BLaER1 treated with 17β-estradiol and CSF1 and Interleukin-3, amounts not matched to agents 10 nM and 100 nM (cell line): ENCODE data around the gene TFEB.

Experiments
- H3K27ac ChIP-seq, 11 experiments: shearing (Covaris generic); formaldehyde crosslinking; 2 replicates each; pipeline ENCODE4 v1.8.1; 2022
- H3K27me3 ChIP-seq, 11 experiments: shearing (Covaris generic); formaldehyde crosslinking; 2 replicates each; pipeline ENCODE4 v1.8.1; 2022
- H3K36me3 ChIP-seq, 11 experiments: shearing (Covaris generic); formaldehyde crosslinking; 2 replicates each; pipeline ENCODE4 v1.8.1; 2022
- H3K4me1 ChIP-seq, 10 experiments: shearing (Covaris generic); formaldehyde crosslinking; 2 replicates each; pipeline ENCODE4 v1.8.1; 2022
- H3K4me2 ChIP-seq, 11 experiments: shearing (Covaris generic); formaldehyde crosslinking; 2 replicates each; pipeline ENCODE4 v1.8.1; 2022
- H3K4me3 ChIP-seq, 10 experiments: shearing (Covaris generic); formaldehyde crosslinking; 2 replicates each; pipeline ENCODE4 v1.8.1; 2022
- H3K9ac ChIP-seq, 11 experiments: shearing (Covaris generic); formaldehyde crosslinking; 2 replicates each; pipeline ENCODE4 v1.8.1; 2022
- H3K9me3 ChIP-seq, 11 experiments: shearing (Covaris generic); formaldehyde crosslinking; replicated peaks in 1 of 11; 2 replicates each; pipeline ENCODE4 v1.8.1; 2022
- H4K20me1 ChIP-seq, 11 experiments: shearing (Covaris generic); formaldehyde crosslinking; 2 replicates each; pipeline ENCODE4 v1.8.1; 2022
- Cebpa-rat ChIP-seq, 11 experiments: shearing (Covaris generic); IDR thresholded peaks; 2 replicates each; pipeline ENCODE4 v1.8.1; 2022

Gene TFEB

GRCh38 chr6:41736186-41736733 lies 852 bp upstream of the TFEB start:
- TF ChIP-seq Cebpa-rat (IDR thresholded peaks at IDR 0.05), result no peak
- Histone ChIP-seq H3K9ac (no peak overlapping the region), H3K36me3 (peaks cover 0 to 5% (median 0%) of the 10 kb centered on the region in 11 experiments; a peak in 1 of 22 replicates), H3K4me2 (peak overlapping the region; percentile 78 to 100 (median 99)), H3K27me3 (no peaks in the 10 kb centered on the region), H4K20me1 (peaks cover 0 to 24% (median 5%) of the 10 kb centered on the region in 11 experiments; a peak in 13 of 22 replicates), H3K27ac (no peak overlapping the region; a peak in 1 of 22 replicates), H3K4me1 (peaks cover 31 to 45% (median 39%) of the 10 kb centered on the region in 10 experiments), H3K9me3 (no peaks in the 10 kb centered on the region), H3K4me3 (peak overlapping the region in 2 of 10 experiments; percentile 86 to 98; a peak in 3 of 20 replicates)

- H3K9me3 ChIP-seq, result no peaks in the 10 kb centered on the region
- peaks cover 44 to 56% (median 49%) of the 10 kb centered on the region in 10 experiments for H3K4me1 ChIP-seq
- peaks cover 5 to 39% (median 14%) of the 10 kb centered on the region in 11 experiments; a peak in 15 of 22 replicates for H4K20me1 ChIP-seq
- peak overlapping the region; percentile 87 to 99 (median 95) for H3K9ac ChIP-seq
- no peak for TF ChIP-seq Cebpa-rat (IDR thresholded peaks at IDR 0.05)
- H3K4me2 ChIP-seq, result peak overlapping the region; percentile 34 to 100 (median 99); a peak in 21 of 22 replicates
- peak overlapping the region; percentile 77 to 98 (median 90) for H3K4me3 ChIP-seq
- no peaks in the 10 kb centered on the region for H3K27me3 ChIP-seq
- peak overlapping the region; percentile 79 to 100 (median 96) for H3K27ac ChIP-seq
- peaks cover 0 to 9% (median 0%) of the 10 kb centered on the region in 11 experiments; a peak in 4 of 22 replicates for H3K36me3 ChIP-seq
Observed at GRCh38 chr6:41734666-41735426, 562 bp downstream of the TFEB start.

GRCh38 chr6:41733707-41734665 lies 1.4 kb downstream of the TFEB start:
- peak overlapping the region; percentile 44 to 100 (median 96) for H3K27ac ChIP-seq
- H3K4me3 ChIP-seq, result peak overlapping the region; percentile 77 to 98 (median 90)
- H3K4me2 ChIP-seq, result peak overlapping the region; percentile 96 to 100 (median 99)
- peaks cover 53 to 64% (median 57%) of the 10 kb centered on the region in 10 experiments for H3K4me1 ChIP-seq
- TF ChIP-seq Cebpa-rat (IDR thresholded peaks at IDR 0.05), result no peak
- H3K9me3 ChIP-seq, result no peaks in the 10 kb centered on the region
- peaks cover 5 to 47% (median 16%) of the 10 kb centered on the region in 11 experiments; a peak in 15 of 22 replicates for H4K20me1 ChIP-seq
- peaks cover 0 to 15% (median 4%) of the 10 kb centered on the region in 11 experiments; a peak in 5 of 22 replicates for H3K36me3 ChIP-seq
- H3K27me3 ChIP-seq, result no peaks in the 10 kb centered on the region
- peak overlapping the region; percentile 81 to 99 (median 95) for H3K9ac ChIP-seq

- Histone ChIP-seq H3K9ac (peak overlapping the region; percentile 81 to 99 (median 95)), H3K36me3 (peaks cover 0 to 20% (median 4%) of the 10 kb centered on the region in 11 experiments; a peak in 8 of 22 replicates), H3K4me2 (peak overlapping the region; percentile 96 to 100 (median 99)), H3K4me3 (peak overlapping the region; percentile 77 to 98 (median 90)), H4K20me1 (peaks cover 5 to 53% (median 16%) of the 10 kb centered on the region in 11 experiments; a peak in 15 of 22 replicates), H3K4me1 (peaks cover 59 to 71% (median 64%) of the 10 kb centered on the region in 10 experiments), H3K27me3 (no peaks in the 10 kb centered on the region), H3K27ac (peak overlapping the region; percentile 44 to 100 (median 96)), H3K9me3 (no peaks in the 10 kb centered on the region)
- no peak for TF ChIP-seq Cebpa-rat (IDR thresholded peaks at IDR 0.05)
Observed at GRCh38 chr6:41733360-41733706, 2.1 kb downstream of the TFEB start.

- Histone ChIP-seq H3K27ac (peak overlapping the region; percentile 44 to 100 (median 96)), H3K4me3 (peak overlapping the region; percentile 77 to 98 (median 90)), H3K9me3 (no peaks in the 10 kb centered on the region), H3K4me1 (peaks cover 65 to 76% (median 69%) of the 10 kb centered on the region in 10 experiments), H3K9ac (peak overlapping the region; percentile 81 to 99 (median 95)), H3K36me3 (peaks cover 0 to 26% (median 5%) of the 10 kb centered on the region in 11 experiments; a peak in 9 of 22 replicates), H4K20me1 (peaks cover 5 to 59% (median 16%) of the 10 kb centered on the region in 11 experiments; a peak in 15 of 22 replicates), H3K4me2 (peak overlapping the region; percentile 96 to 100 (median 99)), H3K27me3 (no peaks in the 10 kb centered on the region)
- TF ChIP-seq Cebpa-rat (IDR thresholded peaks at IDR 0.05), result peak in 2 of 11 experiments; percentile 14 to 63; a peak in 2 of 22 replicates
Observed at GRCh38 chr6:41732591-41733359, 2.6 kb downstream of the TFEB start.

- Histone ChIP-seq H4K20me1 (peaks cover 5 to 65% (median 16%) of the 10 kb centered on the region in 11 experiments; a peak in 15 of 22 replicates), H3K4me1 (peaks cover 71 to 83% (median 75%) of the 10 kb centered on the region in 10 experiments), H3K36me3 (peaks cover 0 to 30% (median 5%) of the 10 kb centered on the region in 11 experiments; a peak in 9 of 22 replicates), H3K27ac (peak overlapping the region; percentile 4 to 100 (median 96); a peak in 21 of 22 replicates), H3K4me3 (peak overlapping the region; percentile 77 to 98 (median 90)), H3K9me3 (no peaks in the 10 kb centered on the region), H3K27me3 (no peaks in the 10 kb centered on the region), H3K4me2 (peak overlapping the region; percentile 96 to 100 (median 99)), H3K9ac (peak overlapping the region; percentile 81 to 99 (median 95))
- TF ChIP-seq Cebpa-rat (IDR thresholded peaks at IDR 0.05), result no peak
Observed at GRCh38 chr6:41732149-41732548, 3.3 kb downstream of the TFEB start.

GRCh38 chr6:41731561-41732086 lies 3.8 kb downstream of the TFEB start:
- H3K9ac ChIP-seq, result peak overlapping the region; percentile 81 to 99 (median 95); a peak in 21 of 22 replicates
- H3K4me2 ChIP-seq, result peak overlapping the region; percentile 96 to 100 (median 99)
- H3K4me3 ChIP-seq, result peak overlapping the region; percentile 77 to 98 (median 90)
- H4K20me1 ChIP-seq, result peaks cover 5 to 68% (median 16%) of the 10 kb centered on the region in 11 experiments; a peak in 15 of 22 replicates
- H3K36me3 ChIP-seq, result peaks cover 0 to 30% (median 5%) of the 10 kb centered on the region in 11 experiments; a peak in 9 of 22 replicates
- TF ChIP-seq Cebpa-rat (IDR thresholded peaks at IDR 0.05), result no peak
- H3K27me3 ChIP-seq, result no peaks in the 10 kb centered on the region
- H3K4me1 ChIP-seq, result peaks cover 76 to 84% (median 80%) of the 10 kb centered on the region in 10 experiments
- H3K27ac ChIP-seq, result peak overlapping the region; percentile 4 to 100 (median 96); a peak in 19 of 22 replicates
- H3K9me3 ChIP-seq, result no peaks in the 10 kb centered on the region
